GM19351 (cell line): ENCODE data around the gene EFEMP2.
"Not testable (repeated sequence)": the region's sequence is repeated elsewhere in the genome, so short reads cannot be mapped to it uniquely, and the experiment has no call there.

Source experiments
- ATAC-seq: cut with Tn5 transposase; IDR thresholded peaks from one replicate; pipeline ENCODE4 v1.9.1; 2021; ENCODE audit warnings: mild to moderate bottlenecking, moderate library complexity; ENCODE audit not compliant: unreplicated experiment

The EFEMP2 gene

DNA sequence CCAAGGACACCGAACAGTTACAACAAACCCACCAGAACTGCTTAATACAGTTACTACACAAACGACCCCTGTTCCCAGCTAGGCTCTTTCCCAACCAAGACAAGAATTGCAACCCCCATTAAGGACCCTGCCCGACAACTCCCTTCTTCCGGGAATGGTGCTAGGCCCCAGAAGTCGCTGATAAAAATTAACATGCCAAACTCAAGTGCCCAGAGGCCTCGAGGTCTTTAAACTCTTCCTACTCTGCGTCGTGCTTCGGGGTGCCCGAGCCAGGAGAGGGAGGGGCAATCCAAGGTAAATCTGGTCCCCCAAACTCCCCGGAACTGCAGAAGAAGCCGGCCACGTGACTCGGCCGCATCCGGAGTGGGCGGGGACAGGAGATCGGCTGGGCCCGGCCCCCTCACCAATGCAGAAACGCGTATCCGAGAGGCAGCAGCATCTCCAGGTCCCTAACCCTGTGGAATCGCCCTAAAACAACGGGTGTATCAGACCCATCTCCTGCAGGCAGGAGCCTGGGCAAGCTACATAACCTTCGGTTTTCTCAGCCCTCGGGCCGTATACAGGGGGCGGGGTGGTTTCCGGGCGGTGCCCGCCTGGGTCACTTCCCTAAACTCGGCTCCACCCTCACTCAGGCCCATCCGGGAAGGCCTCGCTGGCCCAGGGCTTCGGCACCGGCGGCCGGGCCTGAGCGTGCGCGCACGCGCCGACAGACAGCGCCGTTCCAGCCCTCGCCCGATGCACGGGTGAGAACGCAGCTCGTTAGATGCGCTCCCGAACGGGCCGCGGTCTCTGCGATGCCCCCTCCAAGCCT lies 15.7 kb downstream of the EFEMP2 start:
- ATAC-seq, result no peak

DNA sequence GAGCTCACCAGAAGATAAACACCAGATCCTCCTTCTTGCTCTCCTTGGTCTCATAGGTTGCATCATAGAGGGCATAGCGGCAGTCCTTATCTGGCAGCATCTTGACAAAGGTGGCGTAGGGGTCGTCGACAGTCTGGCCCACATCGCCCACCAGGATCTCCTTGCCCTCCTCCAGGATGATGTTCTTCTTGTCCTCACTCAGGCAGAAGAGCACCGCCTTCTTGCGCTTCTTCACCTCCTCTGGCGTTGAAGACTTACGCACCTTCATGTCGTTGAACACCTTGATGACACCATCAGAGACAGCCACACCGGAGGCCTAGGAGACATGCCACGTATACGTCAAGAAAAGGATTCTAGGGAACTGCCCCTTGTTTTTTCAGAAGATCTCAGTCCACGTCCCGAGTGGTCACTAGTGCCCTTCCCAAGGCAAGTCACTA lies 16.7 kb downstream of the EFEMP2 start:
- ATAC-seq, result no peak

DNA sequence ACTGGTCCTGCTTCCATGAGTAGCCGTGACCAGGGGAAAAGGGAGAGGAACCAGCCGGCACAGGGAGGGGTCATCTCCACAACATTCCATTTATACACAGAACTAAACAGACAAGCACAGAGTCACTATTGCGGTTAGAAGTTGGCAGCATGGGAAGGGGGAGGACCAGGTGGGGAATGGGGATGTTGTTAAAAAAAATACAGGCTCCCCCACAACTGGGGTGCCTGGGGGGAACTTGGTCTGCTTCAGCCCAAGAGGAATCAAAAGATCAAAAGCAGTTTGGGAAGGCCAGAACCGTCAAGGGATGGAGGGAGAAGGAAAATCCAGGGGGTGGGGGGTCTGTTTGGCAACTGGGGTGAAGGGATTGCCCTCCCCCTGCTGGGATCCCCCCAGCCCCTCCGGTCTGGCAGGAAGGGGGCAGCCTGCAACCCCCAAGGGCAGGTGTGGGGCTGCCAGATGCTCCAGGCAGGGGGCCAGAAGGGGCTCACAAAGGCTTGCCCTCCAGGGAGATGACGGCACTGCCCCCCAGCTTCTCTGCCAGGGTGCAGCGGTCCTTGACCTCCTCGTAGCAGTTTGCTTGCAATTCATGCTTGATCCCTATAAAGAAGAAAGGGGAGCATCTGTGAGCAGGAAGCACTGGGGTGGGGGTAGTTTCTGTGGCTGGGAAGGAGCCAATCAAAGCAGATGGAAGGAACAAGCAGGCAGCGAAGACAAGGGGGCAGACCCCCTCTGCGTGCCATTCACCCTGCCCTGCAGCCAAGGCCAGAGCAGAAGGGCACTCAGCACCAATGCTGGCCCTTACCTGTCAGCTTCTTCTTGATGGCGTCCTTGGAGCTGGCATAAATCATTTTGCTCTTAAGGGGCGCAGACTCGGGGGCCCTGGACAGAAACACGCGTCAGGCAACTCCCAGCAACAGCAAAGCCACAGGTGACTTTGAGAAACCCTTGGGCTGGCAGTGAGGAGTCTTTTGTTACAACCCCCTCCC lies 17.5 kb downstream of the EFEMP2 start:
- no peak for ATAC-seq

DNA sequence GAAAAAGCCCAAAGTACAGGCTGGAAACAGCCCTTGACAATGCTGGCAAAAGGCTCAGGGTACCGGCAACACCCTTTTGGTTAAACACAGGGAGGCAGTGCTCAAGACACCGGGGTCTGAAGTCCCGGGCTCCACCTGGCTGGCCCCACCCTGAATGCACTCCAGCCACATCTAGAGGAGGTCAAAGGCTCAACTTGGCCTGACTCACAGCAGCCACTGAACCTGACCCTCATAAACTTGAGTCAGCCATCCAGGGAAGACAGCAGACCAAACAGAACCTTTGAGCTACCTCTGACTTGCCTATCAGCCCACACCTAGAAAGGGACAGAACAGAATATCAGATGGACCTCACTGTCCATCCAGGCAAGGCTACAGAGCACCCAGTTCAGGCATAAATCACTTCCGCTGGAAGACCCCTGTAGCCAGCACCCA lies 18.4 kb downstream of the EFEMP2 start:
- no peak for ATAC-seq

DNA sequence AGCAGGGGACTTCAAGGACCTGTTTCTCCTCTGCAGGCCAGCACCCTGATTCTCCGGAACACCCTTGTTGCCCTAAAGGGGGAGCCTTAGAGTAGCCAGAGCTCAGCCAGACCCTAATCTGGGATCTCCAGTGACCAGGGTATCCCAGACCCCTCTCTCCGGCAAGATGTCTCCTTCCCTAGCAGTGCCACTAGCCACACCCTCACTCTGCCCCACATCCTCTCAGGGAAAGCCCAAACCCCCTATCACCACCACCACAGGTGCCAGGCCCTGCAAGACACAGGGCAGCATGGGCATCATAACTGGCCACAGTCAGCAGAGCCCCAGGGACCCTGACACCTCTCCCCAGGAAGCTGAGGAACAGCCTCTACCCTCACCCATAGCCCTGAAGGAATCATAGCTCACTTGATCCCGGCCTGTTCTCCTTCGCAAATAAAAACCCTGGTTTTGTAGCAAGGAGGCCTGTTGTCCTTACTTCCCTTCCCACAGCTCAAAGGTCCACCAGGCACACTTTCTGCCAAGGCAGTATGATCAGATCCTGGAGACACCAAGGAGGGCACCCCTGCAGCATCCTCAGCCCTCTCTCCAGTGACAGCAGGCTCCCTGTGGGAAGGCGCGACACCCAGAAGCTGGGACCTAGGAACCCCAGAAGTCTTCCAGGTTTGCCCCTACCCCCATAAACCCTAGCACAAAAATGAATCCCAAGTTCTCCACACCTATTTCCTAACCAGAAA lies 19.2 kb downstream of the EFEMP2 start:
- ATAC-seq, result no peak

DNA sequence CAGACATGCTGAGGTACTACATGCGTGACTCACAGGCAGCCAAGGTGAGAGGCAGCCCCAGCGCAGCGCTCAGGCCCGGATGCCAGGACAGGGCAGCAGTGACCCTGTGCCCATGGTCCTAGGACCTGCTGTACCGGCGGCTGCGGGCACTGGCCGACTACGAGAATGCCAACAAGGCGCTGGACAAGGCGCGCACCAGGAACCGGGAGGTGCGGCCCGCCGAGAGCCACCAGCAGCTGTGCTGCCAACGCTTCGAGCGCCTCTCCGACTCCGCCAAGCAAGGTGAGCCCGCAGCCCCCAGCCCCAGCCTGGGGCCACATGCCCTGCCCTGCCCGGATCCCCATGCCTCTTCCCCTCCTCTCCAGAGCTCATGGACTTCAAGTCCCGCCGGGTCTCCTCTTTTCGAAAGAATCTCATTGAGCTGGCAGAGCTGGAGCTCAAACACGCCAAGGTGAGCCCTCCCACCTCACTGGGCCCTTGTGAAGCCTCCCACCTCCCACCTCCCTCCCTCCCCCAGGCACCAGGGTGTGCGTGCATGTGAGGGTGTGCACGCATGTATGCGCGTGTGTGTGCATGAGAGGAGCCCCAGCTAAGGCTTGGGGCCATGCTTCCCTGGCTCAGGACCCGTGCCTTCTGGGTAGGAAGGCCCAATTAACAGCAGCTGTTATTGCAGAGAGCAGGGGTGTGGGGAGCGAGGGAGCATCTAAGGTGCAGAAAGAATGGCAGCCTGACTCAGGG lies 19.9 kb downstream of the EFEMP2 start:
- ATAC-seq, result no peak

DNA sequence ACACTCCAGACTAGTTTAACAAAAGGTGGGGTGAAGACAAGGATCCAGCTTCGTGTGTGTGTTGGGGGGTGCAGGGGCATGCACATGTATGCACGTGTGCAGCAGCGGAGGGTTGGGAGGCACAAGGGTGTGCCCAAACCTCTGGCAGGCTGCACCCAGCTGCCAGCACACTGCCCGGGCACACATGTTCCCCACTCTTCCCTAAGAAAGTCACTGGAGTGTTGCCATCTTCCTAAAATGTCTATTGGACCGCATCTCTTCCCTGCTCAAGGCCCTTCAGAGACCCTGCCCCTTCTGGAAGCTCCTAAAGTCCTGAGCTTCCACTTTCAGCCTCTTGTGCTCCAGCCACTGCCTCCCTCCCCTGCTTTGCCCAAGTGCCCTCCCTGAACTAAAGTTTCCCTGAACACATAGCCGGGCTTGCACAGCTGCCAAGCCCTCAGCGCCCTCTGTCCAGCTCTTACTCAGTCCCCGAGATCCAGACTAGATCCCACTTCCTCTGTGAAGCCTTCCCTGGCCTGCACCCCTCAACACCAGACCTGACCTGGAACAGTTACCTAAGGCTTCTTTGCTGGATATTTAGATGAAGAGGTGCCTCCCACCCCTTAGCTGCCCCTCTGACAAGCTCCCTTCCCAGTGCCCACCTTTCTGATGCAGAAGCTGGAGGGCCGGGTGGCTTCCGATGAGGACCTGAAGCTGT lies 20.6 kb downstream of the EFEMP2 start:
- ATAC-seq, result no peak

DNA sequence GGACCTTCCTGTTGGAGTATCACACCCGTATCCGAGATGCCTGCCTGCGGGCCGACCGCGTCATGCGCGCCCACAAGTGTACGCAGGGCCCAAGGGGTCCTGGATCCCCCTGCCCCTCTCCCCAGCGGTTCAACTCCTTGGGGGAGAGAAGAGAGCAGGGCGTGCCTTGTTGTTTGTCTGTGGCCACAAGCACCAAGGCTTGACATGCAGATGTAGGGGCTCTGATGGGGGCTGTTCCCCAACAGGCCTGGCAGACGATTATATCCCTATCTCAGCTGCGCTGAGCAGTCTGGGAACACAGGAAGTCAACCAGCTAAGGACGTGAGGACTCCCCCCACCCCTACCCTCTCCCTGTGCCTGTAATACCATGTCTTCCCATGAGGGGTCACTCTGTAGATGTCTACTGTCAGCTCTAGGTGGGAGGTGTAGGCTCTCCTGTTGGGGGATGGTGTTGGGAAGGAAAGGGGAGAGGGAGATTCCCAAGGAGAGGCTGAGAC lies 21.5 kb downstream of the EFEMP2 start:
- no peak for ATAC-seq

DNA sequence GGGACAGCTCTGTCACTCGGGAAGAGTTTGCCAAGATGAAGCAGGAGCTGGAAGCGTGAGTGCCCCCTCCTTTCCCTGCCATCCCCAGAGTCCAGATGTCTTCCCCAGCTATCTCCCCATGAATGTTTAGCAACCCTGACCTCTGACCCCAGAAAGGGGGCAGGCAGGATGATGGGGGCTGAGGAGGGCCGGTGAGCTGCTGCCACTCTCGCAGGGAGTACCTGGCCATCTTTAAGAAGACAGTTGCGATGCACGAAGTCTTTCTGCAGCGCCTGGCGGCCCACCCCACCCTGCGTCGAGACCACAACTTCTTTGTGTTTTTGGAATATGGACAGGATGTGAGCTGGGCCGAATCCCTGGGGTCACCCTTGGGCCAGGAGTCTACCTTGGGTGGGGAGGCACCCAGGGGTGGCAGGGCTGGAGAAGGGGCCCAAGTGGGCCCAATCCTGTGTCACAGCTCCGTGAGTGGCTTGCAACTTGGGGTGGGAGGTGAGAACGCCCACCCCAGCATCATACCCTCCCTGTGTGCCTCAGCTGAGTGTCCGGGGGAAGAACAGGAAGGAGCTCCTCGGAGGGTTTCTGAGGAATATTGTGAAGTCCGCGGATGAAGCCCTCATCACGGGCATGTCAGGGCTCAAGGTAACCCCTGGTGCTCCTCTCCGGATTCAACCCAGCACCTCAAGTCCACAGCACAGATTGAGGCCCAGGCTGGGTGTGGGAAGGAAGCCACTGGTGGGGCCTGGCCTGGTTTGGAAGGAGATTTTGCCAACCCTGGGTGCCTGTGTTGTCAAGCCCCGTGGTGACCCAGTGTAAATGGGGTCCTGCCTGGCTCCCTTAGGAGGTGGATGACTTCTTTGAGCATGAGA lies 22.1 kb downstream of the EFEMP2 start:
- ATAC-seq, result no peak

DNA sequence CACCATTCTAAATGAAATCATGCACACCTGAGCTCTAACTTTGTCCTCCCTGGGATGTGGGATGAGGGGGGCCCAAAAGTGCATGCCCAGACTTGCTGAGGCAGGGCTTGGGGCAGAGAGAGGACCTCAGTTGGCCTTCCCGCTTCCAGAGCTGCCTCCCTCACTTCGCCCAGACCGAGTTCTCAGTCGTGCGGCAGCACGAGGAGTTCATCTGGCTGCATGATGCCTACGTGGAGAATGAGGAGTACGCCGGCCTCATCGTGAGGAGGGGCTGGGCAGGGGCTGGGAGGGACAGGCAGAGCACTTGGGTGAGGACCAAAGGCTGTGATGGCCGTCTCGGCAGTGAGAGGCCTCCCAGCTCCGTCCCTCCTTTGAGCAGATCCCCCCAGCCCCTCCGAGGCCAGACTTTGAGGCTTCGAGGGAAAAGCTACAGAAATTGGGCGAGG lies 22.8 kb downstream of the EFEMP2 start:
- no peak for ATAC-seq

DNA sequence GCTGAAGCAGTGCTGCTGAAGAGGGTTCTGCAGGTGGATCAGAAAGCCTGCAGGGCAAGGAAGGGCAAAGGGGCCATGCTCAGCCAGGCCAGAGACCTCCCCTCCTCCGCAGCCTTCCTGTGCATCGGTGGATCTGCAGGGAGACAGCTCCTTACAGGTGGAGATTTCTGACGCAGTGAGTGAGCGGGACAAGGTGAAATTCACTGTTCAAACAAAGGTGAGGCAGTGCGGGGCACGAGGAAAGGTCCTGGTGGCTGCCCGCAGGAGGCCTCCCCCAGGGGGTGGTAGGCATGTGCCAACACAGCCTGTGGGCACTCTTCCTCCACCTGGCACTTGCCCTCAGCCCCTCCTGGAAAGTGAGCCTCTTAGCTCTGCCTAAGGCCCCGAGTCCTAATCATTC lies 23.2 kb downstream of the EFEMP2 start:
- no peak for ATAC-seq

DNA sequence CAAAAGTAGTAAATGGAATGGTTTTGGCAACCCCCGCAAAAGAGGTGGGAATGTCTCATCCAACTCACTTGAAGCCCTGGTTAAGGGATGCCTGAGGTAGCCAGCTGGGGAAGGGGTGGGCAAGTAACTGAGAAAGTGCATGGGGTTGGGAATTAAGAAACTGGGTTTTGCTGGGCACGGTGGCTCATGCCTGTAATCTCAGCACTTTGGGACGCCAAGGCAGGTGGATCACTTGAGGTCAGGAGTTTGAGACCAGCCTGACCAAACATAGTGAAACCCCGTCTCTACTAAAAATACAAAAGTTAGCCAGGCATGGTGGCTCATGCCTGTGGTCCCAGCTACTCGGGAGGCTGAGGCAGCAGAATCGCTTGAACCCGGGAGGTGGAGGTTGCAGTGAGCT lies 23.9 kb downstream of the EFEMP2 start:
- ATAC-seq, result not testable (repeated sequence)

DNA sequence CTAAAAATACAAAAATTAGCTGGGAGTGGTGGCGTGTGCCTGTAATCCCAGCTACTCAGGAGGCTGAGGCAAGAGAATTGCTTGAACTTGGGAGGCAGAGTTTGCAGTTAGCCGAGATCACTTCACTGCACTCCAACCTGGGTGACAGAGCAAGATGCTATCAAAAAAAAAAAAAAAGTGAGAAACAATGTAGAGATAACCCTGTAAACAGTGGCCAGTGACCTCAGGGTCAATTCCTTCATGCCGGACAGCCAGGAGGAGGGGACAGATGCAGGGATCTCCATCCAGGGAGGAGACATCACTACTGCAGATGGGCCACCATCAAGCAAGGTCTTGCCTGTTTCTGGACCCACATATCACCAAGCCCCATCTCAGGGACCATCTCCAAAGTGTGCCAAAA lies 24.9 kb downstream of the EFEMP2 start:
- ATAC-seq, result no peak

DNA sequence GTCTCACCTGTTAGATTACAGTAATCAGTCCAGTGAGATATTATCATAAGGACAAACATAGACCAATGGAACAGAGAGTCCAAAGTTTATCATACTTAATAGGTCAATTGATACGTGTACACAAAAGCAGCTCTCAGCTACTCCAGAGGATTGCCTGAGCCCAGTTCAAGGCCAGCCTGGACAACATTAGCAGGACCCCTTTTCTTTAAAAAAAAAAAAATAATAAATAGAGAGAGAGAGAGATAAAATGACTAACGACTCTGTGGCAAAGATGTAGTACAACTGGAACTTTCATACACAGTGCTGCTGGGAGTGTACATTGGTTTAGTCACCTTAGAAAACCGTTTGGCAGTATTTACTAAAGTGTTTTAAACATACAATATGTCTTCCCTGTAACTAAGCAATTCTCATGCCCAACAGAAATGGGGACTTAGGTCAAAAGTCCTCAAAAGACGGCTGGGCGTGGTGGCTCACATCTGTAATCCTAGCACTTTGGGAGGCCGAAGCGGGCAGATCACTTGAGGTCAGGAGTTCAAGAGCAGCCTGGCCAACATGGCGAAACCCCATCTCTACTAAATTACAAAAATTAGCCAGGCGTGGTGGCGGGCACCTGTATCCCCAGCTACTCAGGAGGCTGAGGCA lies 28.2 kb downstream of the EFEMP2 start:
- ATAC-seq, result no peak

DNA sequence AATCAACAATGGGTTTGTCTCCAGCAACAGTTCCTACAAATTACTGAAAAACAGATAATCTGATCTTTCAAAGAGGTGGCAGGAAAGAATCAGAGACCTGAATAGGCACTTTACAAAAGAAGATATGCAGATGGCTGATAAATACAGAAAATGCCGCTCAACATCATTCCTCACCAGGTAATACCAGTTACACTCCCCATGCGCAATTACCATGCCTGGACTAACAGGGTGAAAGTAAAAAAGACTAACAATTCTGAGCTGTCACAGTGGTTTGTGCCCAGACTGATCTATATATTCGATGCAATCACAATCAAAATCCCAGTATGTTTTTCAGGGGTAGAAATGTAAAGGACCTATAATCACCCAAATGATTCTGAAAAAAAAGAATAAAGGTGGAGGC lies 28.8 kb downstream of the EFEMP2 start:
- no peak for ATAC-seq

DNA sequence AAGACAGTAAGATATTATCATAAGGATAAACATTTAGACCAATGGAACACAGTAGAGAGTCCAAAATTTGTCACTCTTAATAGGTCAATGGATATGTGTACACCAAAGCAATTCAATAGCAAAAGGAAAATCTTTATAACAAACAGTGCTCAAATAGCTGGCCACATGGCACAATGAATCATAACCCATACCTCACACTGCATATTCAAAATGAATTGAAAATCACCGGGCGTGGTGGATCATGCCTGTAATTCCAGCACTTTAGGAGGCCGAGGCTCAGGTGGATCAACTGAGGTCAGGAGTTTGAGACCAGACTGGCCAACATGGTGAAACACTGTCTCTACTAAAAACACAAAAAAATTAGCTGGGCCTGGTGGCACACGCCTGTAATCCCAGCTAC lies 30.5 kb downstream of the EFEMP2 start:
- ATAC-seq, result no peak

DNA sequence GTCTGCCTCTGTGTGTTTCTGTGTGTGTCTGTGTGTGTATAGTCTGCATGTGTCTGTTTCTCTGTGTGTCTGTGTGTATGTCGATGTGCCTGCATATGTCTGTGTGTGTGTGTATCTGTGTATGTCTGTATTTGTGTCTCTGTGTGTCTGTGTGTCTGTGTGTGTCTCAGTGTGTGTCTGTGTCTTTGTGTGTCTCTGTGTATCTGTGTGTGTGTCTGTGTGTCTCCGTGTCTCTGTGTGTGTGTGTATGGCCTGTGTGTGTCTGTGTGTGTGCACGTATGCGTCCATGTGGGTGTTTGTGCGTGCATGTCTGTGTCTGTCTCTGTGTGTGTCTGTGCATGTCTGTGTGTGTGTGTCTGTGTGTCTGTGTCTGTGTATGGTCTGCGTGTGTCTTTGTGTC lies 38.4 kb downstream of the EFEMP2 start:
- no peak for ATAC-seq
